ENCODE measurements around the gene SLC4A1. TPM values are rescaled to one million over a fixed set of nuclear protein-coding genes. Genes with fewer than 3 reads are reported as not detected.
"Not testable (repeated sequence)": the region's sequence is repeated elsewhere in the genome, so short reads cannot be mapped to it uniquely, and the experiment has no call there.

The SLC4A1 gene
- total RNA-seq, 4 donors from 2014 or later: 0.15 to 0.78 TPM; not detected in 2

GRCh38 chr17:44241106-44241624, 26.8 kb downstream of the SLC4A1 start:
- TF ChIP-seq POLR2A (IDR thresholded peaks at IDR 0.05) (no peak), CTCF (IDR thresholded peaks at IDR 0.05) (no peak)
- Histone ChIP-seq H3K27me3 (no peaks in the 10 kb centered on the region), H3K27ac (no peak overlapping the region), H3K4me3 (replicated peaks in 1 of 3) (no peak overlapping the region), H3K36me3 (no peaks in the 10 kb centered on the region), H3K9me3 (no peaks in the 10 kb centered on the region), H3K4me1 (no peaks in the 10 kb centered on the region)
- DNase-seq: no peak
- intact Hi-C loops (cut with DNase I): no loop called here
- whole genome bisulfite sequencing, 2 donors: 76 to 86% methylated on average over 6 of the region's 6 CpGs

- H3K9me3 ChIP-seq; H3K27me3 ChIP-seq; H3K27ac ChIP-seq; H3K4me3 ChIP-seq (replicated peaks in 1 of 3); intact Hi-C loops (cut with DNase I); H3K36me3 ChIP-seq; DNase-seq: not testable (repeated sequence)
- peaks cover 11 to 15% of the 10 kb centered on the region in 2 donors for H3K4me1 ChIP-seq
- WGBS, 2 donors: 88 to 100% methylated on average over 3 to 13 of the region's 28 CpGs
These were observed 30.0 kb downstream of the SLC4A1 start for GRCh38 chr17:44237886-44238285.

GRCh38 chr17:44236444-44236991, 31.4 kb downstream of the SLC4A1 start:
- Histone ChIP-seq H3K27ac (no peak overlapping the region), H3K27me3 (no peaks in the 10 kb centered on the region), H3K9me3 (no peaks in the 10 kb centered on the region), H3K4me1 (peaks cover 11 to 15% of the 10 kb centered on the region in 2 donors), H3K36me3 (no peaks in the 10 kb centered on the region), H3K4me3 (replicated peaks in 1 of 3) (no peak overlapping the region)
- no peak for DNase-seq
- WGBS, 2 donors: 77 to 80% methylated on average over 5 of the region's 5 CpGs
- intact Hi-C loops (cut with DNase I): no loop called here
- no peak for TF ChIP-seq CTCF (IDR thresholded peaks at IDR 0.05)
- TF ChIP-seq POLR2A (IDR thresholded peaks at IDR 0.05): no peak

- Histone ChIP-seq H3K27ac (peak overlapping the region in 1 of 3 donors; percentile 52), H3K27me3 (no peaks in the 10 kb centered on the region), H3K4me3 (replicated peaks in 1 of 3) (no peak overlapping the region), H3K36me3 (no peaks in the 10 kb centered on the region), H3K4me1 (peaks cover 11 to 15% of the 10 kb centered on the region in 2 donors), H3K9me3 (no peaks in the 10 kb centered on the region)
- DNase-seq: peak; percentile 22
- intact Hi-C loops (cut with DNase I): no loop called here
- WGBS, 2 donors: 52 to 55% methylated on average over 5 of the region's 5 CpGs
- TF ChIP-seq CTCF (IDR thresholded peaks at IDR 0.05) (no peak), POLR2A (IDR thresholded peaks at IDR 0.05) (no peak)
These were observed 32.4 kb downstream of the SLC4A1 start for GRCh38 chr17:44235583-44235936.

- no peak overlapping the region for H3K27ac ChIP-seq
- no peak overlapping the region for H3K4me3 ChIP-seq (replicated peaks in 1 of 3)
- no peaks in the 10 kb centered on the region for H3K36me3 ChIP-seq
- H3K4me1 ChIP-seq: peaks cover 11 to 15% of the 10 kb centered on the region in 2 donors
- TF ChIP-seq CTCF (IDR thresholded peaks at IDR 0.05) (no peak), POLR2A (IDR thresholded peaks at IDR 0.05) (no peak)
- intact Hi-C loops (cut with DNase I): no loop called here
- WGBS, 2 donors: 85 to 91% methylated on average over 5 of the region's 5 CpGs
- H3K27me3 ChIP-seq: no peaks in the 10 kb centered on the region
- no peak for DNase-seq
- H3K9me3 ChIP-seq: no peaks in the 10 kb centered on the region
These were observed 34.4 kb downstream of the SLC4A1 start for GRCh38 chr17:44233582-44233981.

All from thyroid gland (tissue), 4 donors.